Measurements from ENCODE around the gene SEZ6L.

Gene SEZ6L

GRCh38 chr22:26429458-26430286, 260.4 kb downstream of the SEZ6L start:
- DNase-seq (ENCODE audit: extremely low read depth, low read depth), result no peak
- TF ChIP-seq, protein P1, sequence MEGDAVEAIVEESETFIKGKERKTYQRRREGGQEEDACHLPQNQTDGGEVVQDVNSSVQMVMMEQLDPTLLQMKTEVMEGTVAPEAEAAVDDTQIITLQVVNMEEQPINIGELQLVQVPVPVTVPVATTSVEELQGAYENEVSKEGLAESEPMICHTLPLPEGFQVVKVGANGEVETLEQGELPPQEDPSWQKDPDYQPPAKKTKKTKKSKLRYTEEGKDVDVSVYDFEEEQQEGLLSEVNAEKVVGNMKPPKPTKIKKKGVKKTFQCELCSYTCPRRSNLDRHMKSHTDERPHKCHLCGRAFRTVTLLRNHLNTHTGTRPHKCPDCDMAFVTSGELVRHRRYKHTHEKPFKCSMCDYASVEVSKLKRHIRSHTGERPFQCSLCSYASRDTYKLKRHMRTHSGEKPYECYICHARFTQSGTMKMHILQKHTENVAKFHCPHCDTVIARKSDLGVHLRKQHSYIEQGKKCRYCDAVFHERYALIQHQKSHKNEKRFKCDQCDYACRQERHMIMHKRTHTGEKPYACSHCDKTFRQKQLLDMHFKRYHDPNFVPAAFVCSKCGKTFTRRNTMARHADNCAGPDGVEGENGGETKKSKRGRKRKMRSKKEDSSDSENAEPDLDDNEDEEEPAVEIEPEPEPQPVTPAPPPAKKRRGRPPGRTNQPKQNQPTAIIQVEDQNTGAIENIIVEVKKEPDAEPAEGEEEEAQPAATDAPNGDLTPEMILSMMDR (IDR thresholded peaks at IDR 0.05; ENCODE audit: low read depth, low read length), result no peak

DNA sequence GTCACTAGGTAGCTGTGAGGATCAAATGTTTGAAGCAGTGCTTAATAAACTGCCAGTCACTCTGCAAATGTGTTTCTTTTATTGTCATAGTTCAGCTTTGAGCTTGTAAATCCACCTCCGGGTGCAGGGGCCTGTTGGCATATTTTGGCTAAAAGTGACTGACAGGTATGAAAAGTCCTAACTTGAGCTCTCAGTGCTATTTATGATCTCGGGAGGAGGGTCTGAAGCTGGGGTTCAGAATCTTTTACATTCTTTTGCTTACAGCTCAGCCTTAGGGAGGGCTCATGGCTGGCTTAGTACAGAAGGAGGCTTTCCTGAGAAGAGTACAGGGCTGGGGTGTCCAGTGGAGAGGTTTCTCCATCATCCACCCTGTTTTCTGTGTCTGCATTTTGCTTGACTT, 261.3 kb downstream of the SEZ6L start:
- TF ChIP-seq, protein P1 (IDR thresholded peaks at IDR 0.05; ENCODE audit: low read depth, low read length), result no peak
- no peak for DNase-seq (ENCODE audit: extremely low read depth, low read depth)

DNA sequence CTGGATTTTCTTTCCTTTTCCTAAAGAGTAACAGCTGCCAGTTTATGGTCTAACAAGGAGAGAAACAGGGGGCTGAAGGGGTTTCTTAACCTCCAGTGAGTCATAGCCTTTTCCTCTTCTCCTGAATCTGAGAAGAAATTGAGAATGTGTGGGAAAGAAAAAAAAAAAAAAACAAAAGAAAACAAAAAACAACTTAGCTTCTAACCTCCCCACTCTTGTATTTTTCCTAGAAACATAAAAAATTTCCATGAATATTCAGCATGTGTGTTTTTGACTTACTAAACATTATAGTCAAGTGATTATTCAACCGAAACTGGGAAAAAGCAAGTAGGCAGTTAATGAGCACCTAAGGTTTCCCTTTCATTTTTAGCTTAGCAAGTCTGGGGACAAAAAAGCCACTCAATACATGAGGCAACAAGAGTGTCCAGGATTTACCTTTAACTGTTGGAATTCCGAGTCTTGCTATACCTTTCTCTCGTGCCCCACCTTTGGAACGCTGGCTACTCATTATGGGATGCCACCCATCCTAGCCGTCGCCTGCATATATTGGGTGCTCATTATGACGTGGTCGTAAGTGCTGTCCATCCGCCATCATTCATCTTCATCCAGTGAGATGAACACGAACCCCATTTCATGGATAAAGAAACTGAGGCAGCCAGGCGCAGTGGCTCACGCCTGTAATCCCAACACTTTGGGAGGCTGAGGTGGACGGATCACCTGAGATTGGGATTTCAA, 262.2 kb downstream of the SEZ6L start:
- DNase-seq (ENCODE audit: extremely low read depth, low read depth), result no peak
- TF ChIP-seq, protein P1 (IDR thresholded peaks at IDR 0.05; ENCODE audit: low read depth, low read length), result no peak

DNA sequence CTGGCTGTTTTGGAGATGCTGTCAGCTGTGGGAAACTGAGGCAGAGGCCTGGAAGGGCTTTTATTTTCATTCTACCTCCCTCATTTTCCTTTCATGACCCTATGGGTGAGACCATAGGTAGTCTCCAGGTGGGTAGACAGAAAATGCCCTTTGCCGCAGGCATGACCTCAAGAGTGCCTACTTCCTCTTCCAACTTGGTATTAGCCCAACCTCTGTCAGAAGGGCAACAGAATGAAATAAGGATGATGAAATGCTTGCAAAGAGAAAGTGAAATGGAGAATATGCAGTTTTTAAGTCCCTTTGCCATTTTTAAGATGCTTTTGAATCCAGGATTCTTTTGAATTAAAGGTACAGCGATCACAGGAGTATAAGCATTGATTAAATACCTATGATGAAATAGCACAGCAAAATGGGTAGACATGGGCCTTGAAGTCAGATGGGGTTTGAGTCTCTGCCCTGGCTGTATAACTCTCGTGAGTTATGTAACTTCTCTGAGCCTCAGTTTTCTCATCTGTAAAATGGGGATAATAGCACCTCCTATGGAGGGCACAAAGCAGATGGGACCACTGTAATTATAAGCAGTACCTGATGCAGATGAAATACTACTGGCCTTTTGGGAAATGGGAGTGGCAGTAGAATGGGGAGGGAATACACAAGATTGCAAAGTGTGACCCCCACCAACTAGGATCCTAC, 263.5 kb downstream of the SEZ6L start:
- TF ChIP-seq, protein P1 (IDR thresholded peaks at IDR 0.05; ENCODE audit: low read depth, low read length), result no peak
- no peak for DNase-seq (ENCODE audit: extremely low read depth, low read depth)

Data from AG09319 (cell line).